OCI-LY1 (cell line): ENCODE data around the gene TRIM36.

Experiments
- EZH2 ChIP-seq: fragments of 200-600 bp; sonication (generic), shearing (Covaris generic); IDR thresholded peaks from 2 replicates; pipeline ENCODE4 v1.8.0; 2017; ENCODE audit warnings: borderline replicate concordance, mixed run types, mild to moderate bottlenecking, antibody characterized with exemption, low read length, moderate library complexity, mixed read lengths
- TF ChIP-seq, protein P1 (sequence below): fragments of 200-600 bp; sonication (generic), shearing (Covaris generic); IDR thresholded peaks from 2 replicates; pipeline ENCODE4 v1.5.1; 2017; ENCODE audit warnings: mild to moderate bottlenecking, antibody characterized with exemption, low read length, moderate library complexity, mixed read lengths

DNA sequence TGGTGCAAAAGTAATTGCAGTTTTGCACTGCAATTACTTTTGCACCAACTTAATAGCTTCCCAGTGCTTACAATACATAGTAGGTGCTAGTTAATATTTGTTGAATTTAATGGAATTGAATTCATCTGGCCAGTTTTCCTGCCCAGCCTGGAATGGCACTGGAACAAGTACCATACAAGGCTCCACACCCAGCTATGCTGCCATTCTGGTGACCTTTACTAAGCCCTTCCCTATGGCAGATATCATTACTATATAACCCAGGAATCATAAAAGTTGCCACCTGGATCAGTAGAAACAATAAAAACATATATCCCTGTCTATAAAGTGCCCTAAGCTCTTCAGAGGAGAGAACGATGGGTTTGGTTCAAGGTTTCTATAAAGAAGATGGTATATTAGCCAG, 22.4 kb upstream of the TRIM36 start:
- TF ChIP-seq, protein P1, sequence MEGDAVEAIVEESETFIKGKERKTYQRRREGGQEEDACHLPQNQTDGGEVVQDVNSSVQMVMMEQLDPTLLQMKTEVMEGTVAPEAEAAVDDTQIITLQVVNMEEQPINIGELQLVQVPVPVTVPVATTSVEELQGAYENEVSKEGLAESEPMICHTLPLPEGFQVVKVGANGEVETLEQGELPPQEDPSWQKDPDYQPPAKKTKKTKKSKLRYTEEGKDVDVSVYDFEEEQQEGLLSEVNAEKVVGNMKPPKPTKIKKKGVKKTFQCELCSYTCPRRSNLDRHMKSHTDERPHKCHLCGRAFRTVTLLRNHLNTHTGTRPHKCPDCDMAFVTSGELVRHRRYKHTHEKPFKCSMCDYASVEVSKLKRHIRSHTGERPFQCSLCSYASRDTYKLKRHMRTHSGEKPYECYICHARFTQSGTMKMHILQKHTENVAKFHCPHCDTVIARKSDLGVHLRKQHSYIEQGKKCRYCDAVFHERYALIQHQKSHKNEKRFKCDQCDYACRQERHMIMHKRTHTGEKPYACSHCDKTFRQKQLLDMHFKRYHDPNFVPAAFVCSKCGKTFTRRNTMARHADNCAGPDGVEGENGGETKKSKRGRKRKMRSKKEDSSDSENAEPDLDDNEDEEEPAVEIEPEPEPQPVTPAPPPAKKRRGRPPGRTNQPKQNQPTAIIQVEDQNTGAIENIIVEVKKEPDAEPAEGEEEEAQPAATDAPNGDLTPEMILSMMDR: no peak
- TF ChIP-seq EZH2: no peak
